Neural cell (in vitro differentiated cells): Measurements from ENCODE around the gene SMARCD1. TPM values are rescaled to one million over a fixed set of nuclear protein-coding genes. Genes with fewer than 3 reads are reported as not detected.

ENCODE experiments used
- H2AFZ ChIP-seq: fragments of 200-600, 300-800 bp; sonication (generic), shearing (Covaris generic); 2 replicates; pipeline ENCODE4 v1.6.0; 2014; ENCODE audit warnings: low read depth, mild to moderate bottlenecking, antibody characterized with exemption, low read length, moderate library complexity
- H3F3A ChIP-seq: fragments of 200-600 bp; shearing (Covaris generic); 2 replicates; pipeline ENCODE4 v1.6.1; 2016; ENCODE audit warnings: mild to moderate bottlenecking, moderate library complexity, mixed read lengths, antibody characterized with exemption, low read length; ENCODE audit not compliant: insufficient read depth, poor library complexity, severe bottlenecking
- H3K27ac ChIP-seq: fragments of 200-600, 300-800 bp; sonication (generic), shearing (Covaris generic); 2 replicates; pipeline ENCODE4 v1.5.1; 2014; ENCODE audit warnings: mild to moderate bottlenecking, low read length, moderate library complexity
- H3K27me3 ChIP-seq: fragments of 300-800, 200-600 bp; sonication (generic), shearing (Covaris generic); 2 replicates; pipeline ENCODE4 v1.6.0; 2014; ENCODE audit warnings: mild to moderate bottlenecking, low read depth, low read length, moderate library complexity; ENCODE audit not compliant: insufficient read depth
- H3K36me3 ChIP-seq: fragments of 300-800, 200-600 bp; sonication (generic), shearing (Covaris generic); 2 replicates; pipeline ENCODE4 v1.5.1; 2014; ENCODE audit warnings: mild to moderate bottlenecking, antibody characterized with exemption, low read length, moderate library complexity; ENCODE audit not compliant: insufficient read depth
- H3K4me2 ChIP-seq: fragments of 300-800, 200-600 bp; sonication (generic), shearing (Covaris generic); 2 replicates; pipeline ENCODE4 v1.6.0; 2014; ENCODE audit warnings: mild to moderate bottlenecking, low read length
- H3K4me3 ChIP-seq: fragments of 300-800, 200-600 bp; sonication (generic), shearing (Covaris generic); 2 replicates; pipeline ENCODE4 v1.5.1; 2014; ENCODE audit warnings: mild to moderate bottlenecking, low read length, moderate library complexity
- H3K79me2 ChIP-seq: fragments of 200-600 bp; shearing (Covaris generic); replicated peaks from 2 replicates; pipeline ENCODE4 v1.6.0; 2014; ENCODE audit warnings: mild to moderate bottlenecking, low read length, moderate library complexity; ENCODE audit not compliant: insufficient read depth
- H3K9ac ChIP-seq: fragments of 300-800, 200-600 bp; sonication (generic), shearing (Covaris generic); 2 replicates; pipeline ENCODE4 v1.6.1; 2016; ENCODE audit warnings: mild to moderate bottlenecking, low read length, mixed read lengths
- H3K9me2 ChIP-seq: fragments of 200-600 bp; shearing (Covaris generic); 2 replicates; pipeline ENCODE4 v1.6.1; 2016; ENCODE audit warnings: mild to moderate bottlenecking, low read length, mixed read lengths; ENCODE audit not compliant: insufficient read depth
- H3K9me3 ChIP-seq: fragments of 200-600, 300-800 bp; sonication (generic), shearing (Covaris generic); 2 replicates; pipeline ENCODE4 v1.6.1; 2016; ENCODE audit warnings: mild to moderate bottlenecking, mixed run types, low read length, moderate library complexity, mixed read lengths
- H4K20me1 ChIP-seq: fragments of 200-600 bp; shearing (Covaris generic); 2 replicates; pipeline ENCODE4 v1.6.1; 2016; ENCODE audit warnings: mild to moderate bottlenecking, mixed run types; ENCODE audit not compliant: insufficient read depth
- EP300 ChIP-seq: fragments of 450-650 bp; conservative IDR thresholded peaks from 2 replicates; pipeline ENCODE4 v1.6.1; 2014; ENCODE audit warnings: antibody characterized with exemption, mild to moderate bottlenecking, moderate library complexity; ENCODE audit not compliant: poor library complexity, severe bottlenecking
- EZH2 ChIP-seq: fragments of 200-600, 300-800 bp; shearing (Covaris generic), sonication (generic); IDR thresholded peaks from 2 replicates; pipeline ENCODE4 v1.6.1; 2014; ENCODE audit warnings: antibody characterized with exemption, low read length, borderline replicate concordance, mild to moderate bottlenecking; ENCODE audit not compliant: insufficient read depth, poor library complexity, severe bottlenecking
- MXI1 ChIP-seq: fragments of 450-650 bp; conservative IDR thresholded peaks from 2 replicates; pipeline ENCODE4 v1.6.1; 2014; ENCODE audit warnings: antibody characterized with exemption, mild to moderate bottlenecking; ENCODE audit not compliant: poor library complexity, severe bottlenecking
- POLR2AphosphoS5 ChIP-seq: IDR thresholded peaks from 2 replicates; pipeline ENCODE4 v1.6.1; 2012
- RAD21 ChIP-seq: fragments of 450-650 bp; conservative IDR thresholded peaks from 2 replicates; pipeline ENCODE4 v1.6.1; 2014; ENCODE audit warnings: antibody characterized with exemption, mild to moderate bottlenecking, moderate library complexity
- SMC3 ChIP-seq: fragments of 450-650 bp; conservative IDR thresholded peaks from 2 replicates; pipeline ENCODE4 v1.6.1; 2014; ENCODE audit warnings: antibody characterized with exemption, mild to moderate bottlenecking, moderate library complexity; ENCODE audit not compliant: poor library complexity
- TAF1 ChIP-seq: IDR thresholded peaks from 2 replicates; pipeline ENCODE4 v1.6.1; 2012; ENCODE audit warnings: low read depth
- polyA plus RNA-seq: library from polyadenylated mRNA; depleted of rRNA; stranded (reverse); fragments of >200 nt; gene quantifications from 2 replicates; pipeline ENCODE4 v1.2.3, GENCODE V29; 2014
- TF ChIP-seq, protein P1 (sequence below): IDR thresholded peaks from 2 replicates; pipeline ENCODE4 v1.6.1; 2012; ENCODE audit warnings: borderline replicate concordance
- TF ChIP-seq, protein P2 (sequence below): fragments of 450-650 bp; IDR thresholded peaks from 2 replicates; pipeline ENCODE4 v1.5.1; 2014; ENCODE audit warnings: antibody characterized with exemption, mild to moderate bottlenecking, moderate library complexity; ENCODE audit not compliant: poor library complexity, severe bottlenecking

The SMARCD1 gene
- polyA plus RNA-seq, 1 donor from 2014 or later = 90.9 TPM

DNA sequence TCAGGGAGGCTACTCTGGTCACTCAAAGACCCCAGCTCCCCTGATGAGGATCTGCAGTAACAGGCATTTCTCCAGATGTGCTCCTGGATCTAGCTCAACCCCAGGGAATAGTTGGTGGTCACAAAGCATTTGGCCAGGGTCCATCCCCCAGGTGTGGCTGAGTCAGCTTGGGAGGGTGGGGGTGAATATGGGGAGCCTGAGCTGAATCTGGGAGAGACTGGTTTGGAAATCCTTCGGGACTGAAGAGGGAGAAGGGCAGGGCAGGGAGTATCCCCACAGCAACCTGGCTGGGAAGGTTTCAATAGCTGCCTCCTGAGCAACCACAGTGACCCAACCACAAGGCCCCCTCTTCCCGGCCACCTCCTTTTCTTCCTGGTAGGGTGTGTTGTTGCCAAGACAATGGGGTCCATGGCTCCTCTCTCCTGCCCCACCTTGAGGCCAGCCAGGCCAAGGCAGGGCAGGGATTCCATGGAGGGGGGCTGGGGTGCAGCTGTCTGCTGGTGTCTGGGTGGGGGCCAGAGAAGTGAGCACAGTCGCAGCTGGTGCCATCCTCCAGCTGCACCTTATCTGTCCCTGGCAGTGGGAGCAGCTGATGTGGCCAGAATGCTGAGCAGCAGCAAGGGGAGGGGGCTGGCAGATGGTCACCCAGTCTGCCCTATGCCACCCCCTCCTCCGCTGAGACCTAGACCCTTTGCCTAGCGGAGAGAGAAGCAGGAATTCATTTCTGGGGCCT, 22.2 kb upstream of the SMARCD1 start:
- H3K79me2 ChIP-seq = no peaks in the 10 kb centered on the region
- no peak overlapping the region for H3K9ac ChIP-seq
- H3K27ac ChIP-seq = no peak overlapping the region
- no peaks in the 10 kb centered on the region for H3F3A ChIP-seq
- no peak overlapping the region for H2AFZ ChIP-seq
- H3K9me3 ChIP-seq = no peaks in the 10 kb centered on the region
- H3K27me3 ChIP-seq = no peaks in the 10 kb centered on the region
- H3K36me3 ChIP-seq = no peaks in the 10 kb centered on the region
- TF ChIP-seq MXI1 = no peak
- no peak for TF ChIP-seq POLR2AphosphoS5
- TF ChIP-seq EZH2 = no peak
- TF ChIP-seq EP300 = no peak
- TF ChIP-seq RAD21 = no peak
- TF ChIP-seq, protein P1, sequence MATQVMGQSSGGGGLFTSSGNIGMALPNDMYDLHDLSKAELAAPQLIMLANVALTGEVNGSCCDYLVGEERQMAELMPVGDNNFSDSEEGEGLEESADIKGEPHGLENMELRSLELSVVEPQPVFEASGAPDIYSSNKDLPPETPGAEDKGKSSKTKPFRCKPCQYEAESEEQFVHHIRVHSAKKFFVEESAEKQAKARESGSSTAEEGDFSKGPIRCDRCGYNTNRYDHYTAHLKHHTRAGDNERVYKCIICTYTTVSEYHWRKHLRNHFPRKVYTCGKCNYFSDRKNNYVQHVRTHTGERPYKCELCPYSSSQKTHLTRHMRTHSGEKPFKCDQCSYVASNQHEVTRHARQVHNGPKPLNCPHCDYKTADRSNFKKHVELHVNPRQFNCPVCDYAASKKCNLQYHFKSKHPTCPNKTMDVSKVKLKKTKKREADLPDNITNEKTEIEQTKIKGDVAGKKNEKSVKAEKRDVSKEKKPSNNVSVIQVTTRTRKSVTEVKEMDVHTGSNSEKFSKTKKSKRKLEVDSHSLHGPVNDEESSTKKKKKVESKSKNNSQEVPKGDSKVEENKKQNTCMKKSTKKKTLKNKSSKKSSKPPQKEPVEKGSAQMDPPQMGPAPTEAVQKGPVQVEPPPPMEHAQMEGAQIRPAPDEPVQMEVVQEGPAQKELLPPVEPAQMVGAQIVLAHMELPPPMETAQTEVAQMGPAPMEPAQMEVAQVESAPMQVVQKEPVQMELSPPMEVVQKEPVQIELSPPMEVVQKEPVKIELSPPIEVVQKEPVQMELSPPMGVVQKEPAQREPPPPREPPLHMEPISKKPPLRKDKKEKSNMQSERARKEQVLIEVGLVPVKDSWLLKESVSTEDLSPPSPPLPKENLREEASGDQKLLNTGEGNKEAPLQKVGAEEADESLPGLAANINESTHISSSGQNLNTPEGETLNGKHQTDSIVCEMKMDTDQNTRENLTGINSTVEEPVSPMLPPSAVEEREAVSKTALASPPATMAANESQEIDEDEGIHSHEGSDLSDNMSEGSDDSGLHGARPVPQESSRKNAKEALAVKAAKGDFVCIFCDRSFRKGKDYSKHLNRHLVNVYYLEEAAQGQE = no peak
- no peak for TF ChIP-seq SMC3
- TF ChIP-seq TAF1 = no peak
- TF ChIP-seq, protein P2, sequence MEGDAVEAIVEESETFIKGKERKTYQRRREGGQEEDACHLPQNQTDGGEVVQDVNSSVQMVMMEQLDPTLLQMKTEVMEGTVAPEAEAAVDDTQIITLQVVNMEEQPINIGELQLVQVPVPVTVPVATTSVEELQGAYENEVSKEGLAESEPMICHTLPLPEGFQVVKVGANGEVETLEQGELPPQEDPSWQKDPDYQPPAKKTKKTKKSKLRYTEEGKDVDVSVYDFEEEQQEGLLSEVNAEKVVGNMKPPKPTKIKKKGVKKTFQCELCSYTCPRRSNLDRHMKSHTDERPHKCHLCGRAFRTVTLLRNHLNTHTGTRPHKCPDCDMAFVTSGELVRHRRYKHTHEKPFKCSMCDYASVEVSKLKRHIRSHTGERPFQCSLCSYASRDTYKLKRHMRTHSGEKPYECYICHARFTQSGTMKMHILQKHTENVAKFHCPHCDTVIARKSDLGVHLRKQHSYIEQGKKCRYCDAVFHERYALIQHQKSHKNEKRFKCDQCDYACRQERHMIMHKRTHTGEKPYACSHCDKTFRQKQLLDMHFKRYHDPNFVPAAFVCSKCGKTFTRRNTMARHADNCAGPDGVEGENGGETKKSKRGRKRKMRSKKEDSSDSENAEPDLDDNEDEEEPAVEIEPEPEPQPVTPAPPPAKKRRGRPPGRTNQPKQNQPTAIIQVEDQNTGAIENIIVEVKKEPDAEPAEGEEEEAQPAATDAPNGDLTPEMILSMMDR = no peak
- no peak overlapping the region for H3K4me2 ChIP-seq
- H3K9me2 ChIP-seq = no peaks in the 10 kb centered on the region
- no peaks in the 10 kb centered on the region for H4K20me1 ChIP-seq
- H3K4me3 ChIP-seq = no peak overlapping the region

DNA sequence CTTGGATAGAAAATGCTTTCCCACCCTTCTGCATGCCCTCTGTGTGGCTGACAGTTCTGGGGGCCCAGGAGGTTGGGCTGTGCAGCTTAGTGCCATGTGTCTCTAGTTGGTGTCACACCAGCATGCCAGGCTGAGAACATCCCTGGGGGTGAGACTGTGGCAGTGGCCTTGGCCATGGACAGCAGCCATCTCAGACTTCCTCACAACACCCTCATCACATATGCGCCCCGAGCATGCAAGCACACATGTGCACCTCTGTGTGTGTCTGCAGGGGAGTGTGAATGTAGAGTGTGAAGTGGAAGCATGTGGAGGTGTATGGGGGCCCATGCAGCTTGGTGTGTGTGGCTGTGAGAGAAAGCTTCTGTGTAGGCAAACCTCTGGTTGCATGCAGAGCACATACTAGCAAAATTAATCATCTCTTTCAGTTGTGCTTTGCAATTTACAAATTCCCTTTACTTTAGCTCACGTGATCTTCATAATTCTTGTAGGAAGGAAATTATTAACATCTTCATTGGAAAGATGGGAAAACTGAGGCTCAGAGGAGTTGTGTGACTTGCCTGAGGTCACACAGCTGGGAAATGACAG, 19.3 kb upstream of the SMARCD1 start:
- Histone ChIP-seq H3K4me3 (no peak overlapping the region), H3K4me2 (no peak overlapping the region), H4K20me1 (no peaks in the 10 kb centered on the region), H3K27me3 (no peaks in the 10 kb centered on the region), H3F3A (no peaks in the 10 kb centered on the region), H3K9ac (no peak overlapping the region), H3K27ac (no peak overlapping the region), H3K9me2 (no peaks in the 10 kb centered on the region), H3K9me3 (no peaks in the 10 kb centered on the region), H3K79me2 (no peaks in the 10 kb centered on the region), H2AFZ (no peak overlapping the region), H3K36me3 (peaks cover 4% of the 10 kb centered on the region)
- TF ChIP-seq, protein P1 = no peak
- TF ChIP-seq POLR2AphosphoS5 (no peak), MXI1 (no peak), TAF1 (no peak), SMC3 (no peak), EP300 (no peak), EZH2 (no peak), RAD21 (no peak)
- TF ChIP-seq, protein P2 = no peak
